Fibroblast of skin of right quadriceps (primary cell): ENCODE data around the gene ARHGAP9.
"Not testable (repeated sequence)": the region's sequence is repeated elsewhere in the genome, so short reads cannot be mapped to it uniquely, and the experiment has no call there.

ENCODE experiments used
- DNase-seq: peaks from one replicate; pipeline ENCODE4 v3.0.0-alpha.2; 2013

Gene ARHGAP9

GRCh38 chr12:57479376-57480115 lies at the start of gene ARHGAP9:
Gene ARHGAP9 (minus strand): TSS chr12:57479866. CDS start chr12:57479406, 460 bp downstream.
- DNase-seq = no peak

- DNase-seq = no peak
These were observed 49.3 kb upstream of the ARHGAP9 start for GRCh38 chr12:57528831-57529555.

DNA sequence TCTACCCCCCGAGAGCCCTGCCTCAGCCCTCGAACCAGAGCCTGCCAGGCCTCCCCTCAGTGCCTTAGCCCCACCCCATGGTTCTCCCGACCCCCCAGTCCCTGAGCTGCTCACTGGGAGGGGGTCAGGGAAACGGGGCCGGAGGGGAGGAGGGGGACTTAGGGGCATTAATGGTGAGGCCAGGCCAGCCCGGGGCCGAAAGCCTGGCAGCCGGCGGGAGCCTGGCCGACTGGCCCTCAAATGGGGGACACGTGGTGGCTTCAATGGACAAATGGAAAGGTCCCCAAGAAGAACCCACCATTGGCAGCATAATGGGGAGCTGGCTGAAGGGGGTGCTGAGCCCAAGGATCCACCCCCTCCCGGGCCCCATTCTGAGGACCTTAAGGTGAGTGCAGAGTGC lies 48.5 kb upstream of the ARHGAP9 start:
- DNase-seq = no peak

GRCh38 chr12:57527184-57527583 lies 47.5 kb upstream of the ARHGAP9 start:
- no peak for DNase-seq

DNA sequence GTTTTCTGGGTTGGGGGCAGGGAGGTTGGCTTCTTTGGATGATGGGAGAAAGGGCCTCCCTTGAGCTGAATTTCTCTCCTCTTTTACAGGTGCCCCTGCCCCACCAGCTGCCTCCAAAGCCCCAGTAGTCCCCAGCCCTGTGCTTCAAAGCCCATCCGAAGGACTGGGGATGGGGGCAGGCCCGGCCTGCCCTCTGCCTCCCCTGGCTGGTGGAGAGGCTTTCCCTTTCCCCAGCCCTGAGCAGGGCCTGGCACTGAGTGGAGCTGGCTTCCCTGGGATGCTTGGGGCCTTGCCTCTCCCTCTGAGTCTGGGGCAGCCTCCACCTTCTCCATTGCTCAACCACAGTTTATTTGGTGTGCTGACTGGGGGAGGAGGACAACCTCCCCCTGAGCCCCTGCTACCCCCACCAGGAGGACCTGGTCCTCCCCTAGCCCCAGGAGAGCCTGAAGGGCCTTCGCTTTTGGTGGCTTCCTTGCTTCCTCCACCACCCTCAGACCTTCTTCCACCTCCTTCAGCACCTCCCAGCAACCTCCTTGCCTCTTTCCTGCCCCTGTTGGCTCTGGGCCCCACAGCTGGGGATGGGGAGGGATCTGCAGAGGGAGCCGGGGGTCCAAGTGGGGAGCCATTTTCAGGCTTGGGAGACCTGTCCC lies 46.9 kb upstream of the ARHGAP9 start:
- no peak for DNase-seq

DNA sequence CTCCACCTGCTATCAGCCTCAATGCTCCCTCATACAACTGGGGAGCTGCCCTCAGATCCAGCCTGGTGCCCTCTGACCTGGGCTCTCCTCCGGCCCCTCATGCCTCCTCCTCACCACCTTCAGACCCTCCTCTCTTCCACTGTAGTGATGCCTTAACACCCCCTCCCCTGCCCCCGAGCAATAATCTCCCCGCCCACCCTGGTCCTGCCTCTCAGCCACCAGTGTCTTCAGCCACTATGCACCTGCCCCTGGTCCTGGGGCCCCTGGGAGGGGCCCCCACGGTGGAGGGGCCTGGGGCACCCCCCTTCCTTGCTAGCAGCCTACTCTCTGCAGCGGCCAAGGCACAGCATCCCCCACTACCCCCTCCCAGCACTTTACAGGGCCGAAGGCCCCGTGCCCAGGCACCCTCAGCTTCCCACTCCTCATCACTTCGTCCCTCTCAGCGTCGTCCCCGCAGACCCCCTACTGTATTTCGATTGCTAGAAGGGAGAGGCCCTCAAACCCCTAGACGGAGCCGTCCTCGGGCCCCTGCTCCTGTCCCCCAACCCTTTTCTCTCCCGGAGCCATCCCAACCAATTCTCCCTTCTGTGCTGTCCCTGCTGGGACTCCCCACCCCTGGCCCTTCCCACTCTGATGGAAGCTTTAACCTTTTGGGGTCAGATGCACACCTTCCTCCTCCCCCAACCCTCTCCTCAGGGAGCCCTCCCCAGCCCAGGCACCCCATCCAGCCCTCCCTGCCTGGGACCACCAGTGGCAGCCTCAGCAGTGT lies 46.1 kb upstream of the ARHGAP9 start:
- no peak for DNase-seq

- no peak for DNase-seq
These were observed 45.3 kb upstream of the ARHGAP9 start for GRCh38 chr12:57524814-57525614.

GRCh38 chr12:57523706-57524614 lies 44.3 kb upstream of the ARHGAP9 start:
- no peak for DNase-seq

DNA sequence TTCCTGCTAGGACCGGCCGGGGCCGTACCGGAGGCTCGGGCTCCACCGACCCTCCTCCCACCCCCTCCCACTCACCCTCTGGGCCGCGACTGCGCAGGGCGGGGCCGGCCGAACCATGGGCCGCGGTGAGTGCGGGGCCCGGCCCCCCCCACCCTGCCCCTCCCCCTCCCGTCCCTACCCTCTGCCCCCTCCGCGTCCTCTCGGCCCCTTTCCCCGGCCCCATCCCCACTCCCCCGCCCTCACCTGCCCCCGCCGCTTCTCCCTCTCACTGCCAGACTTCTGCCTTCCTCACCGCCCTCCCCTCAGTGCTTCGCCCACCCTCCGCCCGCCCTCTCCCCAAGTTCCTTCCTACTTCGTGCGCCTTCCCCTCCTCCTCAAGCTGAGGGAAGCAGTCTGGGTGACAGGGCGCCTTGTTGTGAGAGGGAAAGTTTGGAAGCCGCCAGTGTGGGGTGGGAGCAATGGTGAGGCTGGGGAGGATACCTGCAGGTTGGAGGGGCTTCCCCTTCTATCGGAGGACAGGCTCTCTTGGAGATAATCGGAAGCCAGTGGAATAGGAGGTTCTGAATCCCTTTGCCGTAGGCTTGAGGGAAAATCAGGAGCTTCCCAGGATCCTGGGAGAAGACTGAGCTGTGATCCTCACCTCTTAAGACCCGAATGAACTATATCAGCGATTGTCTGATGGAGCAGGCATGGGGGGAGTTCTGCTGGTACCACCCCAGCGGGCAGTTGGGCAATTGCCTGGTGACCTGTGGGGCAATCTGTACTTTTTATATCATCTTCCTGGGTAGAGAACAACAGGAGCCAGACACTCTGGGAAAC lies 43.4 kb upstream of the ARHGAP9 start:
- peak; percentile 57 for DNase-seq

GRCh38 chr12:57522011-57522886 lies 42.6 kb upstream of the ARHGAP9 start, which contains the start of gene MBD6:
Gene MBD6 (plus strand): TSS chr12:57522824. CDS start chr12:57524304, 1,480 bp downstream.
- DNase-seq = peak; percentile 95

DNA sequence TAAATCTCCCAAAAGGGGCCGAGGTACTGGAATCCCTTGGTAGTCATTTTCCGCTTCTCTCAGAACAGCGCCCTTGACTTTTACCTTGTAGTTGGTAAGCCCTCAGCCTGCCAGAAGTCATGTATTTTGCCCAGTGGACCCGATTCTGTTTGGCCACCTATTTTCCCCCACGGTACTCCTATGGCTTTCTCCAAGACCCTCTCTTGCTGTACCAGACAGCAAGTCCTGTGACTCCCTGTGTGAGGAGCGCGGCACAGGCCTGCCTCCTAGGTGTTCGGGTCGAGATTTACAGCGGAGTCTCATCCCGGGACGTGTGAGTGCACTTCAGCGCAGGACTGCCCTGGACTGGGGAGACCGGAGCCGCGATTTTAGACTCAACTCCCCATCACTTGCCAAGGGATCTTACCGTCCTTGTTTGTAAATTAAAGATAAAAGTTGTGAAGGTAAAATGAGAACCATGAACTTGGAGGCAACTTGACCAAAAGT lies 41.9 kb upstream of the ARHGAP9 start:
- DNase-seq = peak; percentile 69

- peak; percentile 99 for DNase-seq
These were observed 40.6 kb upstream of the ARHGAP9 start, which contains the start of gene DDIT3 for GRCh38 chr12:57520053-57520818. Gene DDIT3 (minus strand): TSS chr12:57520514. CDS start chr12:57517406, 3,108 bp downstream.

DNA sequence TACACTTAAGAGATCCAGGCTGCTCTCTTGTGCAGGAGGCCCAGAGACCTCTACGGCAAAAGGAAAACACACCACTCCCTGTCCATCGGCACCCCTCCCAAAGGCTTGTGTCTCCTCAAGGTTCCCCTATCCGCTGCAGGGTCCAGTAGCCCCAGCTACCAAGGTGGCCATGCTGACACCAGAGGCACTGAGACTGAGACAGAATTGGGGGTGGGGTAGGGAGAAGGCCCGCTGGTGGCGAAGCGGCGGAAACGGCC lies 40.1 kb upstream of the ARHGAP9 start:
- no peak for DNase-seq

GRCh38 chr12:57518920-57519795 lies 39.5 kb upstream of the ARHGAP9 start:
- DNase-seq = peak; percentile 40

DNA sequence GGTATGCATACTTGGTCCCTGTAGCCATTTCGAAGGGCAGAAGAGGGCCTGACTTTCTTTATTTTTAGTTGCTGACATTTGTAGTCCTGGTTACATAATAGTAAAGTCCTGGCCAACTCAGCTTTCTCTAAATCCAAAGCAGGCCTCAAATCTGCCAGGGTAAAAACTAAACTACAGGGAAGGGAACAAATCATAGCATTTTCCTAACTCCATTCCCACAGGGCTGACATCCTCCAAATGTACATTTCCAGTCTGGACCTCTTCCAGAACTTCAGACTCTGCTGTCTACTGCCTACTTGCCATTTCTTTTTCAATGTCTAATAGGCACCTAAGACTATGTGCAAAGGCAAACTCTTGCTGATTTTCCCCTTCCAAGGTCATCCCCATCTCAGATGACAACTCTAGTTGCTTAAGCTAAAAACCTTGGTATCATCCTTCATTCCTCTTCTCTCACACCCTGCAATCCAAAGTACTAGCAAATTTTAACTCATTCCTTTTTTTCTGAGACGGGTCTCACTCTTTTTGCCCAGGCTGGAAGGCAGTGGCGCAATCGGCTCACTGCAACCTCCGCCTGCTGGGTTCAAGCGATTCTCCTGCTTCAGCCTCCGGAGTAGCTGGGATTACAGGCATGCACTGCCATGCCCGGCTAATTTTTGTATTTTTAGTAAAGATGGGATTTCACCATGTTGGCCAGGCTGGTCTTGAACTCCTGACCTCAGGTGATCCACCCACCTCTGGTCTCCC lies 38.7 kb upstream of the ARHGAP9 start:
- no peak for DNase-seq

DNA sequence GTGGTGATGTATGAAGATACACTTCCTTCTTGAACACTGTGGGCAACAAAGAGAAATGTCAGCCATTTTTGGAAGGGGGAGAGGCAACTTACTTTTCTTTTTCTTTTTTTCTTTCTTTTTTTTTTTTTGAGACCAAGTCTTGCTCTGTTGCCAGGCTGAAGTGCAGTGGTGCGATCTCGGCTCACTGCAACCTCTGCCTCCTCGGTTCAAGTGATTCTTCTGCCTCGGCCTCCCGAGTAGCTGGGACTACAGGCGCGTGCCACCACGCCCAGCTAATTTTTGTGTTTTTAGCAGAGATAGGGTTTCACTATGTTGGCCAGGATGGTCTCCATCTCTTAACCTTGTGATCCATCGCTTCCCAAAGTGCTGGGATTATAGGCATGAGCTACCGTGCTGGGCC lies 38.1 kb upstream of the ARHGAP9 start:
- DNase-seq = not testable (repeated sequence)
